C1 segment of cervical spinal cord (tissue), 14 donors: ENCODE data around the gene SARDH.
"Not testable (repeated sequence)": the region's sequence is repeated elsewhere in the genome, so short reads cannot be mapped to it uniquely, and the experiment has no call there.

Experiments used
- DNase-seq, 14 donors: peaks; one replicate each; lab custom pipeline; 2025; lab: John Stamatoyannopoulos, UW

The SARDH gene

GRCh38 chr9:133635098-133635497 lies 103.1 kb downstream of the SARDH start:
- DNase-seq, result no peak

DNA sequence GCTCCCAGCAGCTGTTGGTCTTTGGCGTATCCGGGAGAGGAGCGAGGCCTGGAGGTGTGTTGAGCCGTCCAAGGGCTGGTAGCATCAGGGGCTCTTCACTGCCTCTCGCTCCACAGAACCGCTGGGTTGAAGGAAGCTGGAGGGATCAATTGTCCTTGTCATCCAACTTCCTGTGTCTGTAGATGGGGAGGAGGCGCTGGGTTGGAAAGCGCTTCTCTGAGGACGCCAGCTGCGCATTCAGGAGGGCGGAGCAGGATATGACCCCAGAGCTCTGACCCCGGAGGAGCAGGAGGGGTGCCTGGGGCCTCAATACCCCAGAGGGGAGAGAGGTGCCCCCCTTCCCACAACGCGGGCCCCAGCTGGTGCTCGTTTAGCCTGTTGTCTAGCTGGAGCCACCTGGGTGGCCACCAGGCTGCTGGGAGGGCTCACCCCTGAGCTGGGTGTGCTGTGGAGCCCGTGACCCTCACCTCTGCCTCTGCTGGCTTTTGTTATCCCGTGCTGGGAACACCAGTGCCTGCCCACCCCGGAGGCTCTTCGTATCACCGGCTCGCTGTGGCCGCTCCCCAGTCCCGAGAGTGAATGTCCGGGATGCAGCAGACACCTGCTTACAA lies 104.0 kb downstream of the SARDH start:
- DNase-seq, result no peak

GRCh38 chr9:133633681-133634080 lies 104.5 kb downstream of the SARDH start:
- DNase-seq, result no peak

GRCh38 chr9:133632806-133633680 lies 105.1 kb downstream of the SARDH start:
- DNase-seq, result no peak

GRCh38 chr9:133631111-133631510 lies 107.0 kb downstream of the SARDH start:
- DNase-seq, result no peak

DNA sequence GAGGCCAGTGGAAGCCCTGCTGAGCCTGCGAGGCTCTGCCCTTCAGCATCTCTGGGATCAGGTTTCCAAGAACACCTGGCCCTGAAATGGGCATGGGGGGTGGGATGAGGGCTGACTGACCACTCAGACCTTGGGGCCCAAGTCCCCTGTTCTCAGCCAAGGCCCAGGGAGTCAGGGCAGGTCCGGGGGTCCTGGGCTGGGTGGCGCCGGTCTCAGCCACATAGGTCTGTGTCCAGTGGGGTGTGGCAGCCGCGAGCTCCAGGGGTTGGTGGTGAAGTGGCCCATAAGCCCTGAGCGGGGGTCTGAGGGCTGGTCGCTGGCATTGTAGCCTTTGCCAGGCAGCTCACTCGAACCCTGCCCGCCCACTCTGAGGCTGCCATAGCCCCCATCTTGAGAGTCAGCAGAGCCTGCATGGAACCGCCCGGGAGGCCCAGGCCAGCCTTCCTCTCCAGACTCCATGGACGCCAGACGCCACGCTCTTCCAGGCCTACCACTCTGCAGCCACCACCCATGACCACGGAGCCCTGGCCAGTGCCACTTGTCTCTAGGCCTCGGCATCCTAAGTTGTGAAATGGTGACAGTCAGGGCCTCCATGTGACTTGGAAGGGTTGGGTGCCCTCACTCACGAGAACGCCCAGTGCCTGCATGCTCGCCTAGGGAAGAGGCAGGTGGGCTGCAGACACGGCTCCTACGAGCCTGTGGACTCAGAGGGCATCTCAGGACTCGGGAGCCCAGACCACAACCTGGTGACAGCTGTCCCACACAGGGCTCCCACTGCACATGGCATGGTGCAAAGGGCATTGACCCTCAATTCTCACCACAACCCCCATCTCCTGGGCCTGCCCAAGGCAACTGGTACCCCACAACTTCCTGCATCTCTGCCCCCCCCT lies 108.7 kb downstream of the SARDH start:
- no peak for DNase-seq

DNA sequence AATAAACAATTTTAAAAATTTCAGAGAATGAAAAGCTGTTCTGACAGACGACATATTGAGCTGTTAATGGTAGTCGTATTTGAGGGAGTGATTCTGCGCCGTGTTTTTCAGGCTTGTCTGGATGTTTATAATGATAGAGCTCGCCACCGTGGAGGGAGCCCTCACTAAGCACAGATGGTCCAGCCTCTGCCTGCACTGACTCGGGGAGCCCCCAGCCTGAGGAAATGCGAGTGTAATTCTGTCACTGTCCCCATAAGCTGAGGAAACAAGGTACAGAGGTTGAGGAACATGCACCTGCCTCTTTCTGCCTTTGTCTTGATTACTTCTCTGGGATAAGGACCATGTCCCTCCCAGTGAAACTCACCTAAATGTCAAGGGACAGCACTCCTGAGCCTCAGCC lies 109.4 kb downstream of the SARDH start:
- DNase-seq, result no peak

DNA sequence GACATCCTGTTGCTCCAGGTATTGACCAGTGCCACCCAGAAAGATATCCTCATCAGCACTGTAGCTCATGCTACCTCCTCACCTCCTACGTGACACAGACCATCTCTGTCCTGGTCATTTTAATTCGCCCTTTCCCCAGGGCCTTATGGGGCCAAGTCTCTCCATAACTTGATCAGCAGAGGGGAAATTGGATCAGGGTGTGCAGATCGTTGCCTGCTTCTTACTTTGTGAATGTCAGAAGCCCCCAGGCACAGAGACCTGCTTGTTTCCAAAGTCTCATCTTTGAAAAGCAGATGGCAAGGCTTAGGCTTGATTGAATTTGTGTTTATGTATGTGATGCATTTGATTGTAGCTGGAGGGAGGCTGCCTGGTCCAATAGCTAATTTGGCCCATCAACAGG lies 110.8 kb downstream of the SARDH start:
- no peak for DNase-seq

- not testable (repeated sequence) for DNase-seq
Measured at GRCh38 chr9:133626008-133626407, 112.1 kb downstream of the SARDH start.

DNA sequence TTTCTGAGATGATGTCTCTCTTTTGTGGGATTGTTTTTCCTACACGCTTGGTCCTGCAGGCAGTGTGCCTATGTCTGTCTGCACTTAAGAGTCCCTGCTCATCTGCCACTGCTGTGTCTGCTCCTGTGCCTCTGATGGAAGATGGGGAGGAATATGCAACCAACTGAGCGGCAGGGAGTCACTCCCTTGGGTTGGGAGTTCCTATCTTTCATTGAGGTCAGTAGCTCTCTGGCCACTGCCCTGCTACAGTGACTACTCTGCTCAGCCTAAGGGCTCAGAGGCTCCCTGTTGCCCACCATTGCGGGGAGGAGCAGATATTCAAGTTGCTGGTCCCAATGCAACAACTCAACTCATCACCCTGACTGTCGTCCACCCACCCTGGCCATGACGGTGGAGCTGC lies 115.6 kb downstream of the SARDH start:
- no peak for DNase-seq

GRCh38 chr9:133621725-133622267 lies 116.4 kb downstream of the SARDH start:
- DNase-seq, result no peak

- peak in 4 of 14 donors; percentile 5 to 26 (median 12) for DNase-seq
Measured at GRCh38 chr9:133619791-133620190, 118.4 kb downstream of the SARDH start.

GRCh38 chr9:133618726-133619125 lies 119.4 kb downstream of the SARDH start:
- no peak for DNase-seq

DNA sequence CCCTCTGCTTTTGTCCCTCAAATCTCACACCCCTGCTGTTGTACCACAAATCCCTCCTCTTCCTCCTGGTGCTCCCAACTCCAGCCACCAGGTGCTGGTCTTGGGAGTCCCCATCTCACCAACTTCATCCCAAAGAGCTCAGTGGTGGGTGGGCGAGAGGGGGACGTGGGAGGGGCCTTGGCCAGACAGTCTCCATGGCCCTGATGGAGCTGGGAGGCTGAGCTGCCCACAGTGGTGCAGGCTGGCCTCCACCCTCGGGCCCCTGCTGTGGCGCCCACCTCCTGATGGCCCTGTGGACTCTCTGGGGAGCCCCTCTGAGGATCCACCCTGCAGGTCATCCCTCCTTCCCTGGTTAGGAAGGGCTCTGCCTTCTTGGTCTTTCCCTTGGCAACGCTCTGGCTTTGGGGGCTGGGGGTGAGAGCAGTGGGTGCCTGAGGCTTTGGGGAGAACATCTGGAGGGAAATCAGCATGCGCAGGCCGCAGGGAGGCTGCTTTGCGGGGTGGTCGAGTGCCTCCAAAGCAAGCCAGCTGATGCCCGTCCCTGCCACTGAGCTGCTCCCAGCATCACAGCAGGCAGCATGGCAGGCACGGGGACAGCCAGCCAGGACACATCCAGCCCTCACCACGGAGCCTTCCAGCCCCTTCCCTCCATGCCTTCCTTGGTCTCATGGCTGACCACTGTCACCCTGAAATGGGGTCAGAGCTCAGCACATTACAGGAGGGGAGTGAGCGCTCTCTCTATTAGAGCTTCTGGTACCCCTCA lies 121.3 kb downstream of the SARDH start:
- no peak for DNase-seq

GRCh38 chr9:133615606-133616188 lies 122.5 kb downstream of the SARDH start:
- no peak for DNase-seq

GRCh38 chr9:133615186-133615585 lies 123.0 kb downstream of the SARDH start:
- DNase-seq, result no peak

DNA sequence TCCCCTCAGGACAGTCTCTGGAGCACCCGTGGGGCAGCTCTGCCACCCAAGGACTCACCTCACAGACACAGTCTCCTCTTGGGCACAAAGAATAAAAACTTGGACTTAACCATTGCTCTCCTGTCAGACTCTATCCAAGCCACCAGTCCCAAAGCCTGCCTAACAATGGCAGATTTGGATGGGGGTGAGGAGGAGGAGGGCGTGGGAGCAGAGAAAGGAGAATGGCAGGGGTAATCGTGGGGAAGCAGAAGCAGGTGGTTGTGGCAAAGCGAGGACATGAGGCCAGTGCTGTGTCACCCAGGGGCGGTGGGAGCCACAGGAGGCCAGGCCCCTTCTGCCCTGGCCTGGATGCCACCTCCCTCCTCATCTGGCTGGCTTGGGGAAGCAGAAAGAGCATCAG lies 123.5 kb downstream of the SARDH start:
- no peak for DNase-seq

- DNase-seq, result no peak
Measured at GRCh38 chr9:133614056-133614455, 124.1 kb downstream of the SARDH start.
